Measurements from ENCODE around the gene POU1F1.
A peak's percentile ranks its signal among the peaks of the same experiment; 100 is the strongest.

Gene POU1F1

GRCh38 chr3:87276484-87276883 is at the start of gene POU1F1:
TSS of gene POU1F1 (minus strand) at chr3:87276584. CDS start at chr3:87276462, 122 bp downstream.
- POLR2A ChIA-PET (ENCODE audit: low non-redundant PET): no interaction called here
- no peak for DNase-seq (ENCODE audit: low spot score)
- TF ChIP-seq CTCF (conservative IDR thresholded peaks at IDR 0.05; ENCODE audit: low read depth): no peak
- CTCF ChIA-PET: interaction anchor here (0.6 kb wide), 1 partner anchor 196 kb away, joined by 3 read pairs; no protein-coding TSS in a partner anchor
- no peak within 1 kb of the TSS for H3K27ac ChIP-seq

GRCh38 chr3:87324609-87325008 is 48.2 kb upstream of the POU1F1 start:
- ChIA-PET POLR2A (ENCODE audit: low non-redundant PET) (no interaction called here), CTCF (interaction anchor here (1.7 kb wide), 1 partner anchor 26 kb away, joined by 5 read pairs; no protein-coding TSS in a partner anchor)

GRCh38 chr3:87320756-87321626 is 44.6 kb upstream of the POU1F1 start:
- TF ChIP-seq CTCF (conservative IDR thresholded peaks at IDR 0.05; ENCODE audit: low read depth): no peak
- no peak overlapping the region for H3K27ac ChIP-seq
- DNase-seq (ENCODE audit: low spot score): no peak
- POLR2A ChIA-PET (ENCODE audit: low non-redundant PET): no interaction called here
- CTCF ChIA-PET: no interaction called here

More at GRCh38 chr3:87324609-87325008, 48.2 kb upstream of the POU1F1 start:
- no peak for TF ChIP-seq CTCF (conservative IDR thresholded peaks at IDR 0.05; ENCODE audit: low read depth)
- H3K27ac ChIP-seq: no peak overlapping the region
- no peak for DNase-seq (ENCODE audit: low spot score)

GRCh38 chr3:87318617-87319021 is 42.2 kb upstream of the POU1F1 start:
- ChIA-PET CTCF (no interaction called here), POLR2A (ENCODE audit: low non-redundant PET) (no interaction called here)
- TF ChIP-seq CTCF (conservative IDR thresholded peaks at IDR 0.05; ENCODE audit: low read depth): no peak
- H3K27ac ChIP-seq: no peak overlapping the region
- DNase-seq (ENCODE audit: low spot score): no peak

GRCh38 chr3:87317779-87318178 is 41.4 kb upstream of the POU1F1 start:
- POLR2A ChIA-PET (ENCODE audit: low non-redundant PET): no interaction called here

GRCh38 chr3:87313641-87314040 is 37.3 kb upstream of the POU1F1 start:
- no peak for TF ChIP-seq CTCF (conservative IDR thresholded peaks at IDR 0.05; ENCODE audit: low read depth)
- CTCF ChIA-PET: interaction anchor here (0.6 kb wide), 1 partner anchor 15 kb away, joined by 7 read pairs; no protein-coding TSS in a partner anchor
- H3K27ac ChIP-seq: no peak overlapping the region
- peak; percentile 15 for DNase-seq (ENCODE audit: low spot score)
- POLR2A ChIA-PET (ENCODE audit: low non-redundant PET): no interaction called here

More at GRCh38 chr3:87317779-87318178, 41.4 kb upstream of the POU1F1 start:
- no peak for TF ChIP-seq CTCF (conservative IDR thresholded peaks at IDR 0.05; ENCODE audit: low read depth)
- CTCF ChIA-PET: interaction anchor here (0.6 kb wide), 1 partner anchor 773 kb away, joined by 3 read pairs; no protein-coding TSS in a partner anchor
- H3K27ac ChIP-seq: no peak overlapping the region
- no peak for DNase-seq (ENCODE audit: low spot score)
